ENCODE results near the gene BEAN1. TPM values are rescaled to one million over a fixed set of nuclear protein-coding genes. Genes with fewer than 3 reads are reported as not detected.

BEAN1 gene
- total RNA-seq, 1 donor from 2014 or later: 6.7 TPM

- no peak for DNase-seq (ENCODE audit: low read depth)
- no peak for TF ChIP-seq CTCF (IDR thresholded peaks at IDR 0.05; ENCODE audit: insufficient read depth, low read length, poor library complexity, severe bottlenecking)
- Histone ChIP-seq H3K4me3 (ENCODE audit: low read depth, low read length) (peak overlapping the region; percentile 30), H3K27me3 (ENCODE audit: control insufficient read depth, insufficient read depth, low read length) (no peaks in the 10 kb centered on the region), H3K36me3 (ENCODE audit: control insufficient read depth, insufficient read depth, low read length) (no peaks in the 10 kb centered on the region)
Observed at GRCh38 chr16:66426112-66427035, 721 bp upstream of the BEAN1 start.

GRCh38 chr16:66427871-66428681, 981 bp downstream of the BEAN1 start:
- no peak for TF ChIP-seq CTCF (IDR thresholded peaks at IDR 0.05; ENCODE audit: insufficient read depth, low read length, poor library complexity, severe bottlenecking)
- H3K36me3 ChIP-seq (ENCODE audit: control insufficient read depth, insufficient read depth, low read length): no peaks in the 10 kb centered on the region
- peak overlapping the region; percentile 42 for H3K4me3 ChIP-seq (ENCODE audit: low read depth, low read length)
- H3K27me3 ChIP-seq (ENCODE audit: control insufficient read depth, insufficient read depth, low read length): no peaks in the 10 kb centered on the region
- no peak for DNase-seq (ENCODE audit: low read depth)

GRCh38 chr16:66428682-66429251, 1.7 kb downstream of the BEAN1 start:
- no peaks in the 10 kb centered on the region for H3K27me3 ChIP-seq (ENCODE audit: control insufficient read depth, insufficient read depth, low read length)
- H3K4me3 ChIP-seq (ENCODE audit: low read depth, low read length): no peak overlapping the region
- H3K36me3 ChIP-seq (ENCODE audit: control insufficient read depth, insufficient read depth, low read length): no peaks in the 10 kb centered on the region
- TF ChIP-seq CTCF (IDR thresholded peaks at IDR 0.05; ENCODE audit: insufficient read depth, low read length, poor library complexity, severe bottlenecking): no peak
- no peak for DNase-seq (ENCODE audit: low read depth)

GRCh38 chr16:66429290-66429962, 2.3 kb downstream of the BEAN1 start:
- Histone ChIP-seq H3K36me3 (ENCODE audit: control insufficient read depth, insufficient read depth, low read length) (no peaks in the 10 kb centered on the region), H3K27me3 (ENCODE audit: control insufficient read depth, insufficient read depth, low read length) (no peaks in the 10 kb centered on the region), H3K4me3 (ENCODE audit: low read depth, low read length) (no peak overlapping the region)
- DNase-seq (ENCODE audit: low read depth): no peak
- TF ChIP-seq CTCF (IDR thresholded peaks at IDR 0.05; ENCODE audit: insufficient read depth, low read length, poor library complexity, severe bottlenecking): peak; percentile 2

- Histone ChIP-seq H3K4me3 (ENCODE audit: low read depth, low read length) (no peak overlapping the region), H3K27me3 (ENCODE audit: control insufficient read depth, insufficient read depth, low read length) (no peaks in the 10 kb centered on the region), H3K36me3 (ENCODE audit: control insufficient read depth, insufficient read depth, low read length) (no peaks in the 10 kb centered on the region)
- no peak for DNase-seq (ENCODE audit: low read depth)
- no peak for TF ChIP-seq CTCF (IDR thresholded peaks at IDR 0.05; ENCODE audit: insufficient read depth, low read length, poor library complexity, severe bottlenecking)
Observed at GRCh38 chr16:66430214-66430613, 3.1 kb downstream of the BEAN1 start.
